ENCODE measurements around the gene CCSER1. TPM values are rescaled to one million over a fixed set of nuclear protein-coding genes. Genes with fewer than 3 reads are reported as not detected.

CCSER1 gene
- total RNA-seq, 1 experiment from 2014 or later, result 4.1 TPM

DNA sequence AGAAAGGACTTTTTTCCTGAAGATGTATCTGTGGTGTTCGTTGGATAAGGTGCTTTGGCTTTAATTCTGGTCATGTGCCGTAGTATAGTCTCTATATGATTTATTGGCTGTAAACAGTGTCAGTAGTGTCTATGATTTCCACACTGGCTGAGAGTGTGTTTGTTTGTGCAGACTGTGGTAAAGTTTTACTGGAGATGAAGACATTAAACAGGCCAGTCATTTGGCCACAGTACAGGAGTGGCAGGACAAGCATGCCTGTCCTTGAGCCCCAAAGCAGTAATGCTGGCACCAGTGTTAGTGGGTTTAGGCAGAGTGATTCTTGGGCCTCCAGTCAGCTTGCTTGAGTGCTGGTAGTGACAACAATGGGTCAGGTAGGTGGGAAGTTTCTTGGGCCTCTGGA lies 1152.7 kb downstream of the CCSER1 start:
- Mint-ChIP-seq H3K4me1 (ENCODE audit: low read depth, unreplicated experiment) (no peaks in the 10 kb centered on the region), H3K36me3 (ENCODE audit: insufficient read depth, unreplicated experiment) (no peaks in the 10 kb centered on the region), H3K4me3 (ENCODE audit: unreplicated experiment) (no peak overlapping the region), H3K27ac (ENCODE audit: unreplicated experiment) (no peak overlapping the region), H3K9me3 (ENCODE audit: unreplicated experiment) (no peaks in the 10 kb centered on the region), H3K27me3 (ENCODE audit: insufficient read depth, unreplicated experiment) (no peaks in the 10 kb centered on the region)
- Histone ChIP-seq H3K9me3 (no peaks in the 10 kb centered on the region), H3K27me3 (replicated peaks; ENCODE audit: control insufficient read depth, insufficient read depth, low read length) (no peaks in the 10 kb centered on the region), H3K36me3 (ENCODE audit: control insufficient read depth, insufficient read depth, low read length) (no peaks in the 10 kb centered on the region), H3K4me3 (ENCODE audit: low read depth, low read length) (no peak overlapping the region), H3K4me1 (no peaks in the 10 kb centered on the region)
- TF ChIP-seq CTCF (IDR thresholded peaks at IDR 0.05; ENCODE audit: insufficient read depth in 1 of 2, low read depth in 1 of 2, low read length in 1 of 2, severe bottlenecking in 1 of 2, unreplicated experiment in 1 of 2), result no peak
- POLR2A ChIA-PET, result no interaction called here
- no TSS peak for BruUV-seq (replicated peaks)
- intact Hi-C loops (cut with micrococcal nuclease; ENCODE audit: unreplicated experiment), result no loop called here
- CTCF ChIA-PET, result no interaction called here
- DNase-seq, result no peak

DNA sequence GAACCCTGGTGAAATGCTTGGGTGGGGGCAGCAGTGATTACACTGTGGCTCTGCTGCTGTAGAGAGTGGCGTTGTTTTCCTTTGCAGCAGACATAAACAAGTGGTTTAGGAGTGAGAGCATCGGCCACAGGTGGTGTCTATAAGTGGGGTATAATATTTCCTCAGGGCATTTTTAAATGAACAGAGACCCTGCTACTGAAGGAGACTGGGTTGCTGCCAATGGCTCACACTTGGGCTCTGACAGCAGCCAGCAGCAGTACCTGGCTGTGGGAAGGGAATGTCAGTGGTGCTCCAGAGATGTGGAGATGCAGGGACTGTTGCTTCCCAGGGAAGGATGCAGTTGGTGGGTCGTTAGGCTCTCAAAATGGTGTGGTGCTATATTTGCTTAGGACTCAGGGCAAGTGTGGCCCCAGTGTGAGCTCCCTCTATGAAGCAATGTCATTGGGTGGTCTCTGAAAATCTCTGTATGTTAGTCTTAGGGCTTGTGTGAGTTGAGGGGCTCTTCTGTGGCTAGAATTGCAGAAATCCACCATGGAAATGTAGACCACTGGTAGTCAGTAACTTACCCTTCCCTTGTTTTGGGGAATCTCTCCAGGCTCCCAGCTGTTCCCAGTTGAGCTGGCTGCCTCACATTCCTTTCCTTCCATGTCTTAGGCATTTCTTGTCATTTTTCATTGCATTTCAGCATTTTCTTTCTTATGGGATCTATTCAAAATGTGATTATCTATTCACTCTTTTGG lies 1153.5 kb downstream of the CCSER1 start:
- Histone ChIP-seq H3K36me3 (ENCODE audit: control insufficient read depth, insufficient read depth, low read length) (no peaks in the 10 kb centered on the region), H3K27me3 (replicated peaks; ENCODE audit: control insufficient read depth, insufficient read depth, low read length) (no peaks in the 10 kb centered on the region), H3K9me3 (no peaks in the 10 kb centered on the region), H3K4me1 (no peaks in the 10 kb centered on the region), H3K4me3 (ENCODE audit: low read depth, low read length) (no peak overlapping the region)
- intact Hi-C loops (cut with micrococcal nuclease; ENCODE audit: unreplicated experiment), result no loop called here
- H3K4me1 Mint-ChIP-seq (ENCODE audit: low read depth, unreplicated experiment), result no peaks in the 10 kb centered on the region
- BruUV-seq (replicated peaks), result no TSS peak
- no peaks in the 10 kb centered on the region for H3K9me3 Mint-ChIP-seq (ENCODE audit: unreplicated experiment)
- DNase-seq, result no peak
- no peaks in the 10 kb centered on the region for H3K27me3 Mint-ChIP-seq (ENCODE audit: insufficient read depth, unreplicated experiment)
- ChIA-PET CTCF (no interaction called here), POLR2A (no interaction called here)
- no peak overlapping the region for H3K27ac Mint-ChIP-seq (ENCODE audit: unreplicated experiment)
- no peaks in the 10 kb centered on the region for H3K36me3 Mint-ChIP-seq (ENCODE audit: insufficient read depth, unreplicated experiment)
- TF ChIP-seq CTCF (IDR thresholded peaks at IDR 0.05; ENCODE audit: insufficient read depth in 1 of 2, low read depth in 1 of 2, low read length in 1 of 2, severe bottlenecking in 1 of 2, unreplicated experiment in 1 of 2), result no peak
- no peak overlapping the region for H3K4me3 Mint-ChIP-seq (ENCODE audit: unreplicated experiment)

DNA sequence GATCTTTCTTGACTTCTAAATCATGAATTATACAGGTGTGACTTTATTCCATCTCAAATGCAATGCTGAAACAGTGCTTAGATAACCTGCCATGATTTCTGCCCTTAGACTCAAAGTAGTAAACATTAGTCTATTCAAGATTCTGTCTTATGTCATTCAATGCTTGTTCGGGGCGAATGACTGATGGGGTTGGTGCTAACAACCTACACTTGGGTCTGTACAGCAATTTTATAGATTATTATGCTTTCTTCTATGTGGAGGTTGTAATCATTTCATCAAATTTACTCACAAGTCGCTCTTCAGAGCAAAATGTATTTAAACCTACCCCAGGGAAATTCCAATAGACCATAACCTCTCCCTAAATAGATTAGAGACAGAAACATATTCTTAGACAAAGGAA lies 1155.0 kb downstream of the CCSER1 start:
- Mint-ChIP-seq H3K27me3 (ENCODE audit: insufficient read depth, unreplicated experiment) (no peaks in the 10 kb centered on the region), H3K27ac (ENCODE audit: unreplicated experiment) (no peak overlapping the region), H3K4me3 (ENCODE audit: unreplicated experiment) (no peak overlapping the region), H3K4me1 (ENCODE audit: low read depth, unreplicated experiment) (peaks cover 1% of the 10 kb centered on the region), H3K9me3 (ENCODE audit: unreplicated experiment) (no peaks in the 10 kb centered on the region), H3K36me3 (ENCODE audit: insufficient read depth, unreplicated experiment) (no peaks in the 10 kb centered on the region)
- no peak for DNase-seq
- H3K9me3 ChIP-seq, result no peaks in the 10 kb centered on the region
- H3K27me3 ChIP-seq (replicated peaks; ENCODE audit: control insufficient read depth, insufficient read depth, low read length), result no peaks in the 10 kb centered on the region
- intact Hi-C loops (cut with micrococcal nuclease; ENCODE audit: unreplicated experiment), result no loop called here
- POLR2A ChIA-PET, result no interaction called here
- H3K4me3 ChIP-seq (ENCODE audit: low read depth, low read length), result no peak overlapping the region
- no TSS peak for BruUV-seq (replicated peaks)
- no peak for TF ChIP-seq CTCF (IDR thresholded peaks at IDR 0.05; ENCODE audit: insufficient read depth in 1 of 2, low read depth in 1 of 2, low read length in 1 of 2, severe bottlenecking in 1 of 2, unreplicated experiment in 1 of 2)
- H3K36me3 ChIP-seq (ENCODE audit: control insufficient read depth, insufficient read depth, low read length), result no peaks in the 10 kb centered on the region
- CTCF ChIA-PET, result no interaction called here
- no peaks in the 10 kb centered on the region for H3K4me1 ChIP-seq

Measured in Caco-2 (cell line).